H1 (cell line): ENCODE measurements around the gene EIF2S2. TPM values are rescaled to one million over a fixed set of nuclear protein-coding genes. Genes with fewer than 3 reads are reported as not detected.

Experiments
- ASH2L ChIP-seq: fragments of 200-600, 300-600 bp; sonication (generic); IDR thresholded peaks from one replicate; pipeline ENCODE4 v1.7.1; 2017; ENCODE audit warnings: low read length
- BRCA1 ChIP-seq: IDR thresholded peaks from 2 replicates; pipeline ENCODE4 v1.6.1; 2012; ENCODE audit warnings: low read depth, low read length, improper control_type of control experiment
- CEBPB ChIP-seq: IDR thresholded peaks from 2 replicates; pipeline ENCODE4 v1.6.1; 2012; ENCODE audit warnings: low read depth, low read length
- CHD2 ChIP-seq: IDR thresholded peaks from 2 replicates; pipeline ENCODE4 v1.6.1; 2012; ENCODE audit warnings: low read length, improper control_type of control experiment
- CREB1 ChIP-seq: IDR thresholded peaks from 2 replicates; pipeline ENCODE4 v1.6.1; 2012; ENCODE audit warnings: inconsistent platforms
- GABPA ChIP-seq: IDR thresholded peaks from 2 replicates; pipeline ENCODE4 v1.6.1; 2011; ENCODE audit warnings: mild to moderate bottlenecking, low read length, moderate library complexity, borderline replicate concordance; ENCODE audit not compliant: insufficient read depth
- HDAC2 ChIP-seq, 2 experiments: fragments of 300-600 bp in 1 of 2; sonication (generic) in 1 of 2; IDR thresholded peaks; 2 replicates each; pipeline ENCODE4 v1.6.1; 2011 to 2012; ENCODE audit warnings: low read depth in 2 of 2, low read length in 2 of 2, mild to moderate bottlenecking in 2 of 2, moderate library complexity in 2 of 2, borderline replicate concordance in 1 of 2, inconsistent platforms in 1 of 2
- JUND ChIP-seq: IDR thresholded peaks from 2 replicates; pipeline ENCODE4 v1.6.1; 2011; ENCODE audit warnings: mild to moderate bottlenecking, improper control_type of control experiment, low read length
- KDM1A ChIP-seq: fragments of 200-600, 300-600 bp; sonication (generic); IDR thresholded peaks from 2 replicates; pipeline ENCODE4 v1.7.1; 2016; ENCODE audit warnings: mild to moderate bottlenecking, low read length, borderline replicate concordance
- KDM4A ChIP-seq: IDR thresholded peaks from one replicate; pipeline ENCODE4 v1.7.1; 2012; ENCODE audit warnings: low read depth, mild to moderate bottlenecking, moderate library complexity, low read length, inconsistent platforms; ENCODE audit not compliant: severe bottlenecking
- MAX ChIP-seq: IDR thresholded peaks from 2 replicates; pipeline ENCODE4 v1.6.1; 2012; ENCODE audit warnings: inconsistent platforms
- NANOG ChIP-seq: IDR thresholded peaks from 2 replicates; pipeline ENCODE4 v1.6.1; 2011; ENCODE audit warnings: low read length, low read depth, mild to moderate bottlenecking, inconsistent platforms; ENCODE audit not compliant: insufficient read depth, poor library complexity, severe bottlenecking
- NRF1 ChIP-seq: IDR thresholded peaks from 2 replicates; pipeline ENCODE4 v1.6.1; 2011; ENCODE audit warnings: mild to moderate bottlenecking, low read depth, low read length, improper control_type of control experiment
- PHF8 ChIP-seq: fragments of 200-600 bp; sonication (generic); conservative IDR thresholded peaks from 2 replicates; pipeline ENCODE4 v1.7.1; 2012; ENCODE audit warnings: low read depth, mild to moderate bottlenecking, inconsistent platforms, low read length, moderate library complexity
- POLR2AphosphoS5 ChIP-seq: IDR thresholded peaks from 2 replicates; pipeline ENCODE4 v1.6.1; 2011; ENCODE audit warnings: low read depth, low read length
- RXRA ChIP-seq: IDR thresholded peaks from 2 replicates; pipeline ENCODE4 v1.6.1; 2011; ENCODE audit warnings: low read depth, mild to moderate bottlenecking, low read length, moderate library complexity; ENCODE audit not compliant: insufficient read depth
- SIX5 ChIP-seq: IDR thresholded peaks from 2 replicates; pipeline ENCODE4 v1.6.1; 2011; ENCODE audit warnings: mild to moderate bottlenecking, low read depth, low read length
- SP1 ChIP-seq: IDR thresholded peaks from 2 replicates; pipeline ENCODE4 v1.6.1; 2011; ENCODE audit warnings: low read depth, low read length
- SP2 ChIP-seq: IDR thresholded peaks from 2 replicates; pipeline ENCODE4 v1.6.1; 2012; ENCODE audit warnings: mild to moderate bottlenecking, low read length, inconsistent platforms
- SRF ChIP-seq: IDR thresholded peaks from 2 replicates; pipeline ENCODE4 v1.6.1; 2011; ENCODE audit warnings: mild to moderate bottlenecking, low read depth, low read length, moderate library complexity
- SUZ12 ChIP-seq: fragments of 200-600 bp; sonication (generic); IDR thresholded peaks from 2 replicates; pipeline ENCODE4 v1.6.1; 2012; ENCODE audit warnings: mild to moderate bottlenecking, inconsistent platforms, low read length, moderate library complexity, mixed read lengths
- TAF7 ChIP-seq: optimal IDR thresholded peaks from 2 replicates; pipeline ENCODE3; 2011; ENCODE audit warnings: low read depth, mild to moderate bottlenecking, inconsistent platforms, low read length, moderate library complexity, borderline replicate concordance
- TCF12 ChIP-seq: IDR thresholded peaks from 2 replicates; pipeline ENCODE4 v1.6.1; 2011; ENCODE audit warnings: low read depth, mild to moderate bottlenecking, low read length
- polyA plus RNA-seq, 7 experiments: library from polyadenylated mRNA; depleted of rRNA in 3 of 7; stranded (reverse) in 5 of 7; unstranded in 2 of 7; fragments of >200 nt in 5 of 7; fragments of 200-250 nt in 2 of 7; gene quantifications; 1 replicate in 5 of 7; 2 replicates in 1 of 7; 4 replicates in 1 of 7; pipeline versions ENCODE4 v1.2.1 to v1.2.3, GENCODE V29; 2011 to 2013; ENCODE audit warnings: missing spikeins in 2 of 7, mixed read lengths in 2 of 7
- total RNA-seq: library from RNA; stranded (reverse); fragmentation: NEBNext Ultra II Directional; extraction: Animal tissue kit (Norgen Biotek cat#: 25700); gene quantifications from 2 replicates; pipeline ENCODE4 v1.2.1, GENCODE V29; 2021
- TF ChIP-seq, protein P1 (sequence below): IDR thresholded peaks from 2 replicates; pipeline ENCODE4 v1.6.1; 2012; ENCODE audit warnings: inconsistent platforms

The EIF2S2 gene
- total and polyA plus RNA-seq, 2 of the 8 experiments (the other 6 are each of a cell fraction or from before 2014, with no cell fraction given): 59.5 to 142 TPM

DNA sequence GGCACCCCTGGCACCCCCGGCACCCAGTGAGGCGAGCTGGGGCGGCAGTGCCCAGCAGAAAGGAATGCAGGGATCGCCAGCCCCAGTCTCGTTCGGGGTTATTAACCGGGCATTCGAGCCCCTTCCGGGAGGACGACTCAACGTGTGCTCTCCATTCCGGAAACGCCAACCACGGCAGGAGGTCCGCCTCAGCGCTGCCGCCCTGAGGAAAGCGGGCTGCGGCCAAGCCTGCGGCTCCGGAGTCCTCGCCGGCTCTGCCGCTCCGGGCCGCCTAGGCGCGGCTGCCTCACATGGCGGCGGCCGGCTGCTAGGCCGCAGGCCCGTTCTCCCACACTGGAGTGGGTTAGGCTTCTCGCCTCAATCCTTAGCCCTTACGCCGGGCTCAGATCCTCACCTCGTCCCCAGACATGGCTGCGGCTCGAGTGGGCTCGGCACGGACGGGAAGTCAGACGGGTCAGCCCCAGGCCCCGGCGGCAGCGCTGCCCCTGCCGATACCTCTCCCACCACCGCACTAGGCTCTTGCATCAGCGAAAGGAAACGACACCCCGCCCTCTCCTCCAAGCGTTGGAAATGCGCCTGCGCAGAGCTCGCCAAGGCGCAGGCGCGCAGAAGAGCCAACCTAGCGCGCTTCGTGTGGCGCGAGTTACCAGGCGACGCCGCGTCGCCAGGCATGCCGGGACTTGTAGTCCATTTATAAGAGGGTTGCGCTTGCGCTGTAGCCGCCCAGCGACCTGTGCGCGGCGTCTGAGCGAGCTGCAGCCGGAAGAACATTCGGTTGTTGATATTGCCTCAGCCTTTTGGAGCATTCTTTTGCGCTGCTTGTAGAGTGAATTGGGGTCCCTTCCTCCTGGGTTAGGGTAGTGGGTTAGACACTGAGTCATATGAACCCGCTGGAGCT is at the start of gene EIF2S2 (continued):
- TF ChIP-seq JUND (no peak; the same call in 1 of the 2 replicates), TAF7 (peak; percentile 67), SP2 (no peak), SUZ12 (no peak), NANOG (no peak), MAX (no peak; the same call in none of the 2 replicates), CREB1 (peak; percentile 99), KDM4A (peak; percentile 94), NRF1 (peak; percentile 90), CHD2 (peak; percentile 45; the same call in 1 of the 2 replicates), HDAC2 (IDR thresholded peaks at IDR 0.05; ENCODE audit: borderline replicate concordance in 1 of 2, low read depth in 2 of 2, low read length in 2 of 2) (no peak), ASH2L (no peak), CEBPB (peak; percentile 95), PHF8 (peak; percentile 92), KDM1A (no peak), POLR2AphosphoS5 (peak; percentile 97), SP1 (peak; percentile 79), RXRA (no peak), BRCA1 (0 out of 2 replicates have a peak, but pooled peaks have one; percentile 6), TCF12 (no peak), SIX5 (peak; percentile 95), GABPA (no peak), SRF (peak; percentile 86)
- TF ChIP-seq, protein P1, sequence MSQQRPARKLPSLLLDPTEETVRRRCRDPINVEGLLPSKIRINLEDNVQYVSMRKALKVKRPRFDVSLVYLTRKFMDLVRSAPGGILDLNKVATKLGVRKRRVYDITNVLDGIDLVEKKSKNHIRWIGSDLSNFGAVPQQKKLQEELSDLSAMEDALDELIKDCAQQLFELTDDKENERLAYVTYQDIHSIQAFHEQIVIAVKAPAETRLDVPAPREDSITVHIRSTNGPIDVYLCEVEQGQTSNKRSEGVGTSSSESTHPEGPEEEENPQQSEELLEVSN: 0 out of 2 replicates have a peak, but pooled peaks have one; percentile 14
